Parathyroid adenoma (tissue), 2 donors: ENCODE results near the gene CRY2.
"Not testable (repeated sequence)": the region's sequence is repeated elsewhere in the genome, so short reads cannot be mapped to it uniquely, and the experiment has no call there.

Source experiments
- H2AFZ ChIP-seq: fragments of 300-600 bp; sonication (generic); one replicate; pipeline ENCODE4 v1.7.0; 2017; ENCODE audit warnings: antibody characterized with exemption, mild to moderate bottlenecking
- H3K27ac ChIP-seq: fragments of 300-600 bp; sonication (generic); one replicate; pipeline ENCODE4 v1.7.0; 2017
- H3K27me3 ChIP-seq: fragments of 300-600 bp; sonication (generic); one replicate; pipeline ENCODE4 v1.7.0; 2017; ENCODE audit warnings: low read length; ENCODE audit not compliant: control insufficient read depth, insufficient read depth
- H3K36me3 ChIP-seq: fragments of 300-600 bp; sonication (generic); one replicate; pipeline ENCODE4 v1.7.0; 2017; ENCODE audit warnings: low read length; ENCODE audit not compliant: control insufficient read depth, insufficient read depth
- H3K4me1 ChIP-seq: fragments of 300-600 bp; sonication (generic); one replicate; pipeline ENCODE4 v1.7.0; 2017; ENCODE audit warnings: control low read depth
- H3K4me2 ChIP-seq: fragments of 300-600 bp; sonication (generic); one replicate; pipeline ENCODE4 v1.7.0; 2017; ENCODE audit warnings: low read length
- H3K4me3 ChIP-seq: fragments of 300-600 bp; sonication (generic); one replicate; pipeline ENCODE4 v1.7.0; 2017; ENCODE audit warnings: low read depth, low read length
- H3K79me2 ChIP-seq: fragments of 300-600 bp; sonication (generic); one replicate; pipeline ENCODE4 v1.7.0; 2017; ENCODE audit warnings: control low read depth
- H3K9ac ChIP-seq: fragments of 300-600 bp; sonication (generic); one replicate; pipeline ENCODE4 v1.7.0; 2017; ENCODE audit warnings: mild to moderate bottlenecking
- H3K9me3 ChIP-seq: fragments of 300-600 bp; sonication (generic); one replicate; pipeline ENCODE4 v1.7.0; 2017; ENCODE audit warnings: low read length; ENCODE audit not compliant: control insufficient read depth
- CTCF ChIP-seq: fragments of 300-600 bp; sonication (generic); IDR thresholded peaks from one replicate; pipeline ENCODE4 v1.7.0; 2017; ENCODE audit warnings: antibody characterized with exemption, mild to moderate bottlenecking
- donor health status: primary hyperparathyroidism.

CRY2 gene

GRCh38 chr11:45830596-45830995, 16.7 kb upstream of the CRY2 start:
- H3K4me1 ChIP-seq = no peaks in the 10 kb centered on the region
- H3K9me3 ChIP-seq = no peaks in the 10 kb centered on the region
- H3K27me3 ChIP-seq = no peaks in the 10 kb centered on the region
- no peak overlapping the region for H2AFZ ChIP-seq
- H3K4me2 ChIP-seq = no peak overlapping the region
- no peaks in the 10 kb centered on the region for H3K36me3 ChIP-seq
- H3K4me3 ChIP-seq = no peak overlapping the region
- H3K27ac ChIP-seq = no peak overlapping the region
- TF ChIP-seq CTCF = no peak
- H3K79me2 ChIP-seq = no peaks in the 10 kb centered on the region
- H3K9ac ChIP-seq = no peak overlapping the region

GRCh38 chr11:45832811-45833441, 14.3 kb upstream of the CRY2 start:
- Histone ChIP-seq H3K27ac (no peak overlapping the region), H3K9ac (no peak overlapping the region), H3K4me3 (no peak overlapping the region), H3K36me3 (no peaks in the 10 kb centered on the region), H3K79me2 (no peaks in the 10 kb centered on the region), H2AFZ (no peak overlapping the region), H3K4me1 (no peaks in the 10 kb centered on the region), H3K4me2 (no peak overlapping the region), H3K9me3 (no peaks in the 10 kb centered on the region), H3K27me3 (no peaks in the 10 kb centered on the region)
- no peak for TF ChIP-seq CTCF

GRCh38 chr11:45833761-45834160, 13.5 kb upstream of the CRY2 start:
- Histone ChIP-seq H3K4me1 (no peaks in the 10 kb centered on the region), H3K27ac (no peak overlapping the region), H3K9me3 (no peaks in the 10 kb centered on the region), H3K4me3 (no peak overlapping the region), H3K79me2 (no peaks in the 10 kb centered on the region), H2AFZ (no peak overlapping the region), H3K36me3 (no peaks in the 10 kb centered on the region), H3K9ac (no peak overlapping the region), H3K4me2 (no peak overlapping the region), H3K27me3 (no peaks in the 10 kb centered on the region)
- no peak for TF ChIP-seq CTCF

- Histone ChIP-seq H3K4me1 (no peaks in the 10 kb centered on the region), H3K36me3 (no peaks in the 10 kb centered on the region), H3K4me2 (no peak overlapping the region), H2AFZ (no peak overlapping the region), H3K4me3 (no peak overlapping the region), H3K9ac (no peak overlapping the region), H3K9me3 (no peaks in the 10 kb centered on the region), H3K79me2 (no peaks in the 10 kb centered on the region), H3K27ac (no peak overlapping the region), H3K27me3 (no peaks in the 10 kb centered on the region)
- TF ChIP-seq CTCF = no peak
Observed at GRCh38 chr11:45834298-45834756, 12.9 kb upstream of the CRY2 start.

GRCh38 chr11:45839204-45839603, 8.1 kb upstream of the CRY2 start:
- Histone ChIP-seq H3K9ac (no peak overlapping the region), H3K9me3 (no peaks in the 10 kb centered on the region), H3K36me3 (no peaks in the 10 kb centered on the region), H2AFZ (no peak overlapping the region), H3K27me3 (no peaks in the 10 kb centered on the region), H3K4me2 (no peak overlapping the region), H3K27ac (no peak overlapping the region), H3K4me3 (no peak overlapping the region), H3K79me2 (no peaks in the 10 kb centered on the region), H3K4me1 (no peaks in the 10 kb centered on the region)
- TF ChIP-seq CTCF = no peak

- not testable (repeated sequence) for H3K36me3 ChIP-seq, H3K9ac ChIP-seq, H3K4me1 ChIP-seq, H3K27me3 ChIP-seq, H3K4me3 ChIP-seq, H3K9me3 ChIP-seq, H3K79me2 ChIP-seq, H3K4me2 ChIP-seq, H3K27ac ChIP-seq, H2AFZ ChIP-seq
Observed at GRCh38 chr11:45840251-45840650, 7.0 kb upstream of the CRY2 start.
